Heart left ventricle (tissue), 13 donors: Measurements from ENCODE around the gene UVRAG.

ENCODE experiments used
- POLR2A ChIP-seq, 2 donors: fragments of 450-650 bp; IDR thresholded peaks; one replicate each; pipeline ENCODE4 v1.6.1; 2017; ENCODE audit warnings: antibody characterized with exemption in 2 of 2, mild to moderate bottlenecking in 2 of 2, moderate library complexity in 2 of 2
- TF ChIP-seq, protein P1 (sequence below), 12 donors: fragments of 200-600 bp; sonication (generic) in 4 of 12; IDR thresholded peaks; one replicate each; pipeline versions ENCODE4 v1.5.0 to v1.8.0; 2018 to 2022; ENCODE audit warnings: antibody characterized with exemption in 12 of 12, mild to moderate bottlenecking in 5 of 12
- donor health status: ischemic (EF 13 %, LVEDD 7.1; RV severe dilation, severe dysfunction).
- donor health status: DM: no; HTN: yes; CAD: no.
- donor health status: DM: no; HTN: no; CAD: no.
- donor health status: ischemic (EF 25% LVEDD 6.9; RV normal size, moderate dysfunction).
- donor health status: ischemic (EF 25% LVEDD 5.7; RV mildly dilated, moderate dysfunction).
- donor health status: ischemic (EF 35%, LVEDD 5.7; RV mildly dilated, moderate dysfunction).
- donor health status: nonischemic (EF 11% LVEDD 7.7; RV severe dilation, severe dysfunction).
- donor health status: DM: yes; HTN: yes; CAD: no.
- donor health status: PGD.
- donor health status: ischemic (EF 29% LVEDD 5.4; RV normal size, mild dysfunction).
- donor health status: nonischemic (EF 23%, LVEDD 6.1; RV moderate dilation, normal function).

DNA sequence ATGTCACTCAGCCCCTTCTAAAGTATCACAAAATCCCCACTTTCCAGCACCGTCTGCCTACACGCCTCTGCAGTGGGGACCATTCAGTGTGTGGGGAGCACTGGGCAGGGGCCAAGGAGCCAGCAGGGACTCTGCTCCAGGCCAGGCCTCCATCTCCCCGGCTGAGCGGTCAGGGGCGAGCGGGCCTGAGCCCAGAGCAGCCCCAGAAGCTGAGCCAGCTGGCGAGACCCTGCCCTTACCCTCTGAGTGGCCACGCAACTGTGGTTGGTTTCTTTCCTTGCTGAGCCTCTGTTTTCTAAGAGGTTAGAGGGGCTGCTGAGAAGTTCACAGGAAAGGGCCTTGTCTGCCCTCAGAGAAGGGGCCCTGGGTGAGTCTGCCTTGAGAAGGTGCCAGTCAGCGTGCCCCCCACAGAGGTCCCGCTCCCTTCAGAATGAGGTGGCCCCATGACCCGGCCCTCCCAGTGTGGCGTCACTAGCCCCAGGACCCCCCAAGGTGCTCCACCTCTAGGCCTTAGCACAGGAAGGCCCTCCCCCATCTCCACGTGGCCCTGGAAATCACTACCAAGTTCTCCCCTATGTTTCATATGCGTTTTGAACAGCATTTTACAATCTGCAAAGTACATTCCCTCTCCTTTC is 344.4 kb downstream of the UVRAG start:
- TF ChIP-seq, protein P1, sequence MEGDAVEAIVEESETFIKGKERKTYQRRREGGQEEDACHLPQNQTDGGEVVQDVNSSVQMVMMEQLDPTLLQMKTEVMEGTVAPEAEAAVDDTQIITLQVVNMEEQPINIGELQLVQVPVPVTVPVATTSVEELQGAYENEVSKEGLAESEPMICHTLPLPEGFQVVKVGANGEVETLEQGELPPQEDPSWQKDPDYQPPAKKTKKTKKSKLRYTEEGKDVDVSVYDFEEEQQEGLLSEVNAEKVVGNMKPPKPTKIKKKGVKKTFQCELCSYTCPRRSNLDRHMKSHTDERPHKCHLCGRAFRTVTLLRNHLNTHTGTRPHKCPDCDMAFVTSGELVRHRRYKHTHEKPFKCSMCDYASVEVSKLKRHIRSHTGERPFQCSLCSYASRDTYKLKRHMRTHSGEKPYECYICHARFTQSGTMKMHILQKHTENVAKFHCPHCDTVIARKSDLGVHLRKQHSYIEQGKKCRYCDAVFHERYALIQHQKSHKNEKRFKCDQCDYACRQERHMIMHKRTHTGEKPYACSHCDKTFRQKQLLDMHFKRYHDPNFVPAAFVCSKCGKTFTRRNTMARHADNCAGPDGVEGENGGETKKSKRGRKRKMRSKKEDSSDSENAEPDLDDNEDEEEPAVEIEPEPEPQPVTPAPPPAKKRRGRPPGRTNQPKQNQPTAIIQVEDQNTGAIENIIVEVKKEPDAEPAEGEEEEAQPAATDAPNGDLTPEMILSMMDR (IDR thresholded peaks at IDR 0.05) = no peak
- no peak for TF ChIP-seq POLR2A (IDR thresholded peaks at IDR 0.05)
